Endodermal cell (in vitro differentiated cells): ENCODE results near the gene CCL5. TPM values are rescaled to one million over a fixed set of nuclear protein-coding genes. Genes with fewer than 3 reads are reported as not detected.
A peak's percentile ranks its signal among the peaks of the same experiment; 100 is the strongest.

Source experiments
- DNase-seq: peaks from one replicate; pipeline ENCODE4 v3.0.0-alpha.2; 2017
- H3K27ac ChIP-seq: 2 replicates; pipeline ENCODE4 v1.5.1; 2013; ENCODE audit warnings: mild to moderate bottlenecking, low read depth, low read length, moderate library complexity
- H3K27me3 ChIP-seq: 2 replicates; pipeline ENCODE4 v1.6.1; 2013; ENCODE audit warnings: mild to moderate bottlenecking, low read length, moderate library complexity; ENCODE audit not compliant: insufficient read depth, control insufficient read depth, poor library complexity, severe bottlenecking
- H3K36me3 ChIP-seq: 2 replicates; pipeline ENCODE4 v1.7.0; 2013; ENCODE audit warnings: mild to moderate bottlenecking, low read length, moderate library complexity; ENCODE audit not compliant: control insufficient read depth, insufficient read depth
- H3K4me1 ChIP-seq: one replicate; pipeline ENCODE4 v1.7.0; 2013; ENCODE audit warnings: low read length; ENCODE audit not compliant: control insufficient read depth, insufficient read depth
- H3K4me3 ChIP-seq: 2 replicates; pipeline ENCODE4 v1.5.1; 2013; ENCODE audit warnings: mild to moderate bottlenecking, low read length, moderate library complexity
- H3K9ac ChIP-seq: 2 replicates; pipeline ENCODE4 v1.6.1; 2013; ENCODE audit warnings: mild to moderate bottlenecking, low read length, moderate library complexity; ENCODE audit not compliant: poor library complexity, severe bottlenecking; ENCODE audit errors: extremely low read depth
- H3K9me3 ChIP-seq: 2 replicates; pipeline ENCODE4 v1.6.1; 2013; ENCODE audit warnings: mild to moderate bottlenecking, low read length, moderate library complexity; ENCODE audit not compliant: control insufficient read depth
- H3K27ac Mint-ChIP-seq: 2 replicates; pipeline ENCODE4 v1.8.0; 2020; ENCODE audit warnings: mixed read lengths
- H3K27me3 Mint-ChIP-seq: 2 replicates; pipeline ENCODE4 v1.8.0; 2021; ENCODE audit warnings: mild to moderate bottlenecking, mixed read lengths; ENCODE audit not compliant: insufficient read depth
- H3K36me3 Mint-ChIP-seq: 2 replicates; pipeline ENCODE4 v1.8.0; 2020; ENCODE audit warnings: low read depth, mixed read lengths
- H3K4me1 Mint-ChIP-seq: 2 replicates; pipeline ENCODE4 v1.8.0; 2020; ENCODE audit warnings: mixed read lengths
- H3K4me3 Mint-ChIP-seq: 2 replicates; pipeline ENCODE4 v1.8.0; 2020; ENCODE audit warnings: mild to moderate bottlenecking, moderate library complexity, mixed read lengths
- H3K9me3 Mint-ChIP-seq: 2 replicates; pipeline ENCODE4 v1.8.0; 2020; ENCODE audit warnings: mild to moderate bottlenecking, mixed read lengths
- CTCF ChIP-seq: fragments of 200-600 bp; sonication (generic); conservative IDR thresholded peaks from 2 replicates; pipeline ENCODE4 v1.5.0; 2021; ENCODE audit warnings: antibody characterized with exemption, mild to moderate bottlenecking
- WGBS, 2 experiments: methylation state at CpG; one replicate each; pipeline versions ENCODE4 v1.1.5 to v1.1.7; 2013; ENCODE audit warnings: missing lambda C conversion rate in 2 of 2, mixed read lengths in 1 of 2; ENCODE audit not compliant: insufficient coverage in 1 of 2, insufficient read length in 1 of 2; 5-methylcytosine and 5-hydroxymethylcytosine counted together
- total RNA-seq, 2 donors: library from RNA; stranded (reverse); fragmentation: NEBNext Ultra II Directional in 1 of 2; extraction: Animal tissue kit (Norgen Biotek cat#: 25700) in 1 of 2; gene quantifications; 2 replicates in 1 of 2; 3 replicates in 1 of 2; pipeline ENCODE4 v1.2.1, GENCODE V29; 2021

Gene CCL5
- total RNA-seq, 2 donors from 2014 or later, result not detected

GRCh38 chr17:35875072-35875799 lies 4.9 kb downstream of the CCL5 start:
- Histone ChIP-seq H3K4me3 (no peak overlapping the region), H3K36me3 (no peaks in the 10 kb centered on the region), H3K4me1 (no peaks in the 10 kb centered on the region), H3K27me3 (no peaks in the 10 kb centered on the region), H3K9me3 (no peaks in the 10 kb centered on the region), H3K9ac (no peak overlapping the region), H3K27ac (no peak overlapping the region)
- Mint-ChIP-seq H3K27ac (no peak overlapping the region), H3K4me3 (no peak overlapping the region), H3K27me3 (peaks cover 2% of the 10 kb centered on the region), H3K36me3 (no peaks in the 10 kb centered on the region), H3K4me1 (no peaks in the 10 kb centered on the region), H3K9me3 (no peaks in the 10 kb centered on the region)
- 80 to 86% methylated on average over 1 to 3 of the region's 5 CpGs for WGBS, 2 experiments
- DNase-seq, result no peak
- TF ChIP-seq CTCF, result no peak

- H3K27ac ChIP-seq, result no peak overlapping the region
- Mint-ChIP-seq H3K27me3 (no peaks in the 10 kb centered on the region), H3K27ac (no peak overlapping the region), H3K9me3 (no peaks in the 10 kb centered on the region), H3K36me3 (no peaks in the 10 kb centered on the region), H3K4me3 (no peak overlapping the region), H3K4me1 (peaks cover 4% of the 10 kb centered on the region)
- H3K9me3 ChIP-seq, result no peaks in the 10 kb centered on the region
- TF ChIP-seq CTCF, result no peak
- H3K36me3 ChIP-seq, result no peaks in the 10 kb centered on the region
- no peak for DNase-seq
- H3K9ac ChIP-seq, result no peak overlapping the region
- no peaks in the 10 kb centered on the region for H3K27me3 ChIP-seq
- no peak overlapping the region for H3K4me3 ChIP-seq
- H3K4me1 ChIP-seq, result no peaks in the 10 kb centered on the region
- WGBS, 2 experiments, result 94 to 100% methylated on average over 7 to 12 of the region's 12 CpGs
Measured at GRCh38 chr17:35872196-35872980, 7.8 kb downstream of the CCL5 start.

- TF ChIP-seq CTCF, result peak; percentile 44
- Mint-ChIP-seq H3K27me3 (no peaks in the 10 kb centered on the region), H3K4me3 (no peak overlapping the region), H3K9me3 (no peaks in the 10 kb centered on the region), H3K27ac (no peak overlapping the region), H3K36me3 (no peaks in the 10 kb centered on the region), H3K4me1 (peaks cover 4% of the 10 kb centered on the region)
- Histone ChIP-seq H3K9me3 (no peaks in the 10 kb centered on the region), H3K27me3 (no peaks in the 10 kb centered on the region), H3K36me3 (no peaks in the 10 kb centered on the region), H3K4me1 (no peaks in the 10 kb centered on the region), H3K4me3 (no peak overlapping the region), H3K9ac (no peak overlapping the region), H3K27ac (no peak overlapping the region)
- DNase-seq, result peak; percentile 79
- 86 to 91% methylated on average over 6 to 8 of the region's 8 CpGs for WGBS, 2 experiments
Measured at GRCh38 chr17:35870906-35871819, 9.0 kb downstream of the CCL5 start.
